K562 (cell line): ENCODE measurements around the gene CATSPER3.

Source experiments
- CHD2 ChIP-seq: IDR thresholded peaks from 2 replicates; pipeline ENCODE4 v1.6.1; 2011; ENCODE audit warnings: low read depth, low read length
- ESRRA ChIP-seq: fragments of 450-650 bp; IDR thresholded peaks from 2 replicates; pipeline ENCODE4 v1.6.1; 2014; ENCODE audit warnings: low read depth, mild to moderate bottlenecking, moderate library complexity, borderline replicate concordance
- EZH2 ChIP-seq: IDR thresholded peaks from 2 replicates; pipeline ENCODE4 v1.6.1; 2012; ENCODE audit warnings: low read depth, mild to moderate bottlenecking, inconsistent platforms, low read length, borderline replicate concordance
- JUND ChIP-seq, 2 experiments: IDR thresholded peaks; 2 replicates in 1 of 2; 3 replicates in 1 of 2; pipeline ENCODE4 v1.6.1; 2011; ENCODE audit warnings: borderline replicate concordance in 2 of 2, low read depth in 2 of 2, low read length in 2 of 2, improper control_type of control experiment in 1 of 2, missing biosample characterization in 1 of 2, missing genetic modification characterization in 1 of 2, missing genetic modification reagents in 1 of 2
- POLR2A ChIP-seq: fragments of 450-650 bp; conservative IDR thresholded peaks from 2 replicates; pipeline ENCODE4 v1.6.1; 2016
- POLR2AphosphoS5 ChIP-seq: IDR thresholded peaks from 2 replicates; pipeline ENCODE4 v1.6.1; 2011; ENCODE audit warnings: mild to moderate bottlenecking, low read depth, low read length, moderate library complexity; ENCODE audit not compliant: control insufficient read depth, insufficient read depth
- ZNF282 ChIP-seq: sonication (generic); formaldehyde crosslinking; IDR thresholded peaks from 2 replicates; pipeline ENCODE4 v1.8.1; 2023; ENCODE audit warnings: missing genetic modification reagents
- TF ChIP-seq, protein P1 (sequence below): sonication (generic); formaldehyde crosslinking; IDR thresholded peaks from 2 replicates; pipeline ENCODE4 v1.5.0; 2020; ENCODE audit warnings: missing genetic modification reagents
- TF ChIP-seq, protein P2 (sequence below), 3 experiments: IDR thresholded peaks in 2 of 3; conservative IDR thresholded peaks in 1 of 3; 2 replicates each; pipeline ENCODE4 v1.5.1; 2011 to 2012; ENCODE audit warnings: low read length in 3 of 3, mild to moderate bottlenecking in 3 of 3, control low read depth in 2 of 3, improper control_type of control experiment in 1 of 3, inconsistent platforms in 1 of 3, low read depth in 1 of 3, mixed read lengths in 1 of 3, moderate library complexity in 1 of 3; ENCODE audit not compliant: insufficient read depth in 2 of 3

DNA sequence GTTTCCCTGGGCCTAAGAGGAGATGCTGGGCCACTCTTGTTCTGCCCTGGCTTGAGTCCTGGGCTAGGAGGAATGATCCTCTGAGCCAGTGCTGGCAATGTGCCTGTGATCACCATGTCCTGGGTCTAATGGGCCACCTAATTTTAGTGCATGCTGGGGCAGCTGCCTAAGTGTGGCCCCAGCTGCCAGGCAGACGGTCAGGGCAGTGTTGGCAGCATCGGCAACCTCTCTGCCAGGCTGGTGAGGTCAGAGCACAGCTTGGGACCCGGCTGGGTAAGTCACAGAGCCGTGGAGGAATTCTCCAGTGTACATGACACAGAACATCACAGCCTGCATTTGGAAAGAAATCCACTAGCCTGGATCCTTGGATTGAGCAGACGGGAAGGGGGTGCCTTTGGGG lies 87.7 kb downstream of the CATSPER3 start:
- TF ChIP-seq, protein P1, sequence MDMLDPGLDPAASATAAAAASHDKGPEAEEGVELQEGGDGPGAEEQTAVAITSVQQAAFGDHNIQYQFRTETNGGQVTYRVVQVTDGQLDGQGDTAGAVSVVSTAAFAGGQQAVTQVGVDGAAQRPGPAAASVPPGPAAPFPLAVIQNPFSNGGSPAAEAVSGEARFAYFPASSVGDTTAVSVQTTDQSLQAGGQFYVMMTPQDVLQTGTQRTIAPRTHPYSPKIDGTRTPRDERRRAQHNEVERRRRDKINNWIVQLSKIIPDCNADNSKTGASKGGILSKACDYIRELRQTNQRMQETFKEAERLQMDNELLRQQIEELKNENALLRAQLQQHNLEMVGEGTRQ (CRISPR knock-in tag), result no peak
- TF ChIP-seq POLR2AphosphoS5 (no peak), EZH2 (no peak), JUND (IDR thresholded peaks at IDR 0.05; ENCODE audit: borderline replicate concordance, low read depth, low read length) (no peak), JUND (tag; IDR thresholded peaks at IDR 0.05; ENCODE audit: borderline replicate concordance, low read depth, low read length) (no peak), POLR2A (no peak), ESRRA (no peak), ZNF282 (CRISPR knock-in tag) (no peak), CHD2 (no peak)
- TF ChIP-seq, protein P2, sequence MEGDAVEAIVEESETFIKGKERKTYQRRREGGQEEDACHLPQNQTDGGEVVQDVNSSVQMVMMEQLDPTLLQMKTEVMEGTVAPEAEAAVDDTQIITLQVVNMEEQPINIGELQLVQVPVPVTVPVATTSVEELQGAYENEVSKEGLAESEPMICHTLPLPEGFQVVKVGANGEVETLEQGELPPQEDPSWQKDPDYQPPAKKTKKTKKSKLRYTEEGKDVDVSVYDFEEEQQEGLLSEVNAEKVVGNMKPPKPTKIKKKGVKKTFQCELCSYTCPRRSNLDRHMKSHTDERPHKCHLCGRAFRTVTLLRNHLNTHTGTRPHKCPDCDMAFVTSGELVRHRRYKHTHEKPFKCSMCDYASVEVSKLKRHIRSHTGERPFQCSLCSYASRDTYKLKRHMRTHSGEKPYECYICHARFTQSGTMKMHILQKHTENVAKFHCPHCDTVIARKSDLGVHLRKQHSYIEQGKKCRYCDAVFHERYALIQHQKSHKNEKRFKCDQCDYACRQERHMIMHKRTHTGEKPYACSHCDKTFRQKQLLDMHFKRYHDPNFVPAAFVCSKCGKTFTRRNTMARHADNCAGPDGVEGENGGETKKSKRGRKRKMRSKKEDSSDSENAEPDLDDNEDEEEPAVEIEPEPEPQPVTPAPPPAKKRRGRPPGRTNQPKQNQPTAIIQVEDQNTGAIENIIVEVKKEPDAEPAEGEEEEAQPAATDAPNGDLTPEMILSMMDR (IDR thresholded peaks at IDR 0.05 in 2 of 3, conservative IDR thresholded peaks at IDR 0.05 in 1 of 3; ENCODE audit: insufficient read depth in 2 of 3, low read depth in 1 of 3, low read length in 3 of 3), result no peak
